Trophoblast cell (in vitro differentiated cells and primary cell): ENCODE results near the gene BPNT1.

ENCODE experiments used
- DNase-seq, 2 donors: peaks; one replicate each; pipeline ENCODE4 v3.0.0-alpha.2; 2016
- H2AFZ ChIP-seq: 2 replicates; pipeline ENCODE4 v1.6.1; 2013; ENCODE audit warnings: low read length, moderate library complexity, mild to moderate bottlenecking; ENCODE audit not compliant: insufficient read depth, poor library complexity
- H2AK5ac ChIP-seq: 2 replicates; pipeline ENCODE4 v1.6.1; 2013; ENCODE audit warnings: mild to moderate bottlenecking, low read length
- H2BK120ac ChIP-seq: 2 replicates; pipeline ENCODE4 v1.6.1; 2013; ENCODE audit warnings: low read length, mild to moderate bottlenecking, moderate library complexity; ENCODE audit not compliant: insufficient read depth, poor library complexity
- H2BK12ac ChIP-seq: 2 replicates; pipeline ENCODE4 v1.6.1; 2013; ENCODE audit warnings: mild to moderate bottlenecking, low read length, moderate library complexity
- H2BK5ac ChIP-seq: 2 replicates; pipeline ENCODE4 v1.6.1; 2013; ENCODE audit warnings: low read length, low read depth, moderate library complexity, mild to moderate bottlenecking; ENCODE audit not compliant: poor library complexity
- H3K14ac ChIP-seq: 2 replicates; pipeline ENCODE4 v1.6.1; 2013; ENCODE audit warnings: mild to moderate bottlenecking, low read length
- H3K18ac ChIP-seq: 2 replicates; pipeline ENCODE4 v1.6.1; 2013; ENCODE audit warnings: mild to moderate bottlenecking, low read length
- H3K23ac ChIP-seq: 2 replicates; pipeline ENCODE4 v1.6.1; 2013; ENCODE audit warnings: low read length
- H3K27ac ChIP-seq: 2 replicates; pipeline ENCODE4 v1.5.1; 2013; ENCODE audit warnings: low read depth, mild to moderate bottlenecking, inconsistent platforms, low read length, moderate library complexity
- H3K27me3 ChIP-seq: 2 replicates; pipeline ENCODE4 v1.6.1; 2013; ENCODE audit warnings: inconsistent platforms, mild to moderate bottlenecking, low read length, moderate library complexity; ENCODE audit not compliant: insufficient read depth
- H3K36me3 ChIP-seq, 2 experiments: 1 replicate in 1 of 2; 2 replicates in 1 of 2; pipeline ENCODE4 v1.6.1; 2013; ENCODE audit warnings: low read length in 2 of 2, mild to moderate bottlenecking in 2 of 2, moderate library complexity in 1 of 2; ENCODE audit not compliant: insufficient read depth in 2 of 2, control insufficient read depth in 1 of 2
- H3K4ac ChIP-seq: 2 replicates; pipeline ENCODE4 v1.6.1; 2013; ENCODE audit warnings: low read depth, mild to moderate bottlenecking, low read length, moderate library complexity
- H3K4me1 ChIP-seq, 2 experiments: 1 replicate in 1 of 2; 2 replicates in 1 of 2; pipeline ENCODE4 v1.6.1; 2013; ENCODE audit warnings: low read length in 2 of 2, mild to moderate bottlenecking in 2 of 2, moderate library complexity in 1 of 2; ENCODE audit not compliant: insufficient read depth in 2 of 2, control insufficient read depth in 1 of 2
- H3K4me2 ChIP-seq: 2 replicates; pipeline ENCODE4 v1.6.1; 2013; ENCODE audit warnings: inconsistent platforms, mild to moderate bottlenecking, low read length, moderate library complexity
- H3K4me3 ChIP-seq: 2 replicates; pipeline ENCODE4 v1.5.1; 2013; ENCODE audit warnings: mild to moderate bottlenecking, low read depth, low read length, inconsistent platforms
- H3K79me1 ChIP-seq: one replicate; pipeline ENCODE4 v1.6.1; 2013; ENCODE audit warnings: low read length
- H3K79me2 ChIP-seq: 2 replicates; pipeline ENCODE4 v1.6.1; 2013; ENCODE audit warnings: low read length, mild to moderate bottlenecking; ENCODE audit not compliant: control insufficient read depth, insufficient read depth, poor library complexity
- H3K9ac ChIP-seq: 2 replicates; pipeline ENCODE4 v1.6.1; 2013; ENCODE audit warnings: mild to moderate bottlenecking, low read length
- H3K9me3 ChIP-seq: 2 replicates; pipeline ENCODE4 v1.6.1; 2013; ENCODE audit warnings: low read depth, mild to moderate bottlenecking, control low read depth, inconsistent platforms, low read length; ENCODE audit not compliant: insufficient read depth
- H4K12ac ChIP-seq: 2 replicates; pipeline ENCODE4 v1.6.1; 2013; ENCODE audit warnings: low read depth, mild to moderate bottlenecking, low read length, moderate library complexity
- H4K8ac ChIP-seq: 2 replicates; pipeline ENCODE4 v1.6.1; 2013; ENCODE audit warnings: low read depth, mild to moderate bottlenecking, low read length, moderate library complexity
- H4K91ac ChIP-seq: one replicate; pipeline ENCODE4 v1.6.1; 2013; ENCODE audit warnings: low read depth, mild to moderate bottlenecking, low read length, moderate library complexity
- WGBS: extraction: QIAGEN DNeasy Blood & Tissue Kit; methylation state at CpG from one replicate; pipeline ENCODE4 v1.1.7; 2013; ENCODE audit warnings: missing lambda C conversion rate; ENCODE audit not compliant: insufficient read length, insufficient coverage; ENCODE audit errors: extremely low coverage; 5-methylcytosine and 5-hydroxymethylcytosine counted together

Gene BPNT1

GRCh38 chr1:220076861-220077762, 12.5 kb downstream of the BPNT1 start:
- Histone ChIP-seq H3K27me3 (no peaks in the 10 kb centered on the region), H2BK12ac (no peak overlapping the region), H3K9me3 (no peaks in the 10 kb centered on the region), H2AFZ (no peak overlapping the region), H4K12ac (no peak overlapping the region), H3K18ac (no peak overlapping the region), H3K4me1 (no peaks in the 10 kb centered on the region), H3K4ac (no peak overlapping the region), H2BK120ac (no peak overlapping the region), H3K4me3 (no peak overlapping the region), H3K79me2 (no peaks in the 10 kb centered on the region), H3K9ac (no peak overlapping the region), H3K14ac (no peak overlapping the region), H4K8ac (no peak overlapping the region), H4K91ac (no peak overlapping the region), H3K4me2 (no peak overlapping the region), H2BK5ac (no peak overlapping the region), H3K36me3 (peaks cover 8 to 10% of the 10 kb centered on the region in 2 experiments), H3K27ac (no peak overlapping the region), H2AK5ac (no peak overlapping the region), H3K79me1 (no peaks in the 10 kb centered on the region), H3K23ac (no peak overlapping the region)
- DNase-seq: no peak
- WGBS: no CpG with 5 or more reads among the region's 4 CpGs

- Histone ChIP-seq H3K27ac (no peak overlapping the region), H3K27me3 (no peaks in the 10 kb centered on the region), H3K23ac (no peak overlapping the region), H4K91ac (no peak overlapping the region), H2AFZ (no peak overlapping the region), H3K4me2 (no peak overlapping the region), H2BK120ac (no peak overlapping the region), H3K4me1 (no peaks in the 10 kb centered on the region), H2AK5ac (no peak overlapping the region), H3K14ac (no peak overlapping the region), H3K36me3 (peaks cover 7 to 12% of the 10 kb centered on the region in 2 experiments), H3K79me2 (no peaks in the 10 kb centered on the region), H2BK12ac (no peak overlapping the region), H3K9me3 (no peaks in the 10 kb centered on the region), H3K18ac (no peak overlapping the region), H3K4me3 (no peak overlapping the region), H4K12ac (no peak overlapping the region), H3K4ac (no peak overlapping the region), H4K8ac (no peak overlapping the region), H2BK5ac (no peak overlapping the region), H3K79me1 (no peaks in the 10 kb centered on the region), H3K9ac (no peak overlapping the region)
- no CpG with 5 or more reads among the region's 3 CpGs for WGBS
- no peak for DNase-seq
These were observed 22.1 kb downstream of the BPNT1 start for GRCh38 chr1:220067269-220068204.

- H3K79me2 ChIP-seq: no peaks in the 10 kb centered on the region
- H3K18ac ChIP-seq: no peak overlapping the region
- no peak overlapping the region for H3K4me3 ChIP-seq
- WGBS: no CpG with 5 or more reads among the region's 6 CpGs
- H3K4ac ChIP-seq: no peak overlapping the region
- no peaks in the 10 kb centered on the region for H3K4me1 ChIP-seq
- H3K14ac ChIP-seq: no peak overlapping the region
- DNase-seq: no peak
- no peak overlapping the region for H2AK5ac ChIP-seq
- H4K8ac ChIP-seq: no peak overlapping the region
- H3K9me3 ChIP-seq: no peaks in the 10 kb centered on the region
- no peak overlapping the region for H2BK120ac ChIP-seq
- H2BK12ac ChIP-seq: no peak overlapping the region
- H3K79me1 ChIP-seq: no peaks in the 10 kb centered on the region
- no peak overlapping the region for H4K12ac ChIP-seq
- no peak overlapping the region for H4K91ac ChIP-seq
- H2AFZ ChIP-seq: no peak overlapping the region
- H3K27ac ChIP-seq: no peak overlapping the region
- no peak overlapping the region for H3K23ac ChIP-seq
- no peak overlapping the region for H2BK5ac ChIP-seq
- no peak overlapping the region for H3K9ac ChIP-seq
- no peaks in the 10 kb centered on the region for H3K27me3 ChIP-seq
- H3K36me3 ChIP-seq: peaks cover 10 to 12% of the 10 kb centered on the region in 2 experiments
- H3K4me2 ChIP-seq: no peak overlapping the region
These were observed 27.0 kb downstream of the BPNT1 start for GRCh38 chr1:220062629-220063028.

- Histone ChIP-seq H3K18ac (no peak overlapping the region), H3K4me2 (no peak overlapping the region), H3K14ac (no peak overlapping the region), H3K9me3 (no peaks in the 10 kb centered on the region), H4K12ac (no peak overlapping the region), H2AFZ (no peak overlapping the region), H3K23ac (no peak overlapping the region), H3K4me3 (no peak overlapping the region), H3K27me3 (no peaks in the 10 kb centered on the region), H3K4ac (no peak overlapping the region), H3K9ac (no peak overlapping the region), H2BK12ac (no peak overlapping the region), H3K79me1 (no peaks in the 10 kb centered on the region), H3K4me1 (no peaks in the 10 kb centered on the region), H3K79me2 (no peaks in the 10 kb centered on the region), H3K36me3 (peaks cover 10 to 14% of the 10 kb centered on the region in 2 experiments), H2AK5ac (no peak overlapping the region), H2BK5ac (no peak overlapping the region), H2BK120ac (no peak overlapping the region), H4K8ac (no peak overlapping the region), H4K91ac (no peak overlapping the region), H3K27ac (no peak overlapping the region)
- no peak for DNase-seq
- no CpG with 5 or more reads among the region's 3 CpGs for WGBS
These were observed 28.7 kb downstream of the BPNT1 start for GRCh38 chr1:220060876-220061275.
